PC-9 (cell line): ENCODE data around the gene NT5DC3. TPM values are rescaled to one million over a fixed set of nuclear protein-coding genes. Genes with fewer than 3 reads are reported as not detected.

ENCODE experiments used
- BruUV-seq: library from RNA; stranded (reverse); fragments of 400-500 nt; replicated peaks from 2 replicates; lab custom pipeline; 2021; lab: Mats Ljungman, UMichigan
- CTCF ChIA-PET: fragments of 300-600 bp; sonication (Branson Sonifier 250); formaldehyde crosslinking; loops from one replicate; lab custom pipeline; 2022; ENCODE audit warnings: antibody characterized with exemption; lab: Charles Lee
- POLR2A ChIA-PET: fragments of 300-600 bp; sonication (Branson Sonifier 250); formaldehyde crosslinking; loops from one replicate; lab custom pipeline; 2022; ENCODE audit warnings: antibody characterized with exemption; ENCODE audit not compliant: unreplicated experiment; lab: Charles Lee
- DNase-seq, 2 experiments: peaks; one replicate each; pipeline versions ENCODE4 v3.0.0 to v3.0.0-alpha.2; 2015 to 2022; ENCODE audit warnings: mixed read lengths in 1 of 2
- H2AFZ ChIP-seq: fragments of 200-600 bp; sonication (generic); 2 replicates; pipeline ENCODE4 v1.8.1; 2017; ENCODE audit warnings: antibody characterized with exemption
- H3F3A ChIP-seq: fragments of 200-600 bp; sonication (generic); 2 replicates; pipeline ENCODE4 v1.8.1; 2017; ENCODE audit warnings: antibody characterized with exemption, mild to moderate bottlenecking, low read depth; ENCODE audit not compliant: insufficient read depth
- H3K27ac ChIP-seq: fragments of 200-600 bp; sonication (generic); 2 replicates; pipeline ENCODE4 v1.6.1; 2016; ENCODE audit warnings: mixed run types
- H3K27me3 ChIP-seq: fragments of 200-600 bp; sonication (generic); 2 replicates; pipeline ENCODE4 v1.6.1; 2016; ENCODE audit warnings: low read depth, mixed run types; ENCODE audit not compliant: insufficient read depth
- H3K36me3 ChIP-seq: fragments of 200-600 bp; sonication (generic); 2 replicates; pipeline ENCODE4 v1.6.1; 2016; ENCODE audit warnings: low read depth, mixed run types
- H3K4me1 ChIP-seq: fragments of 200-600 bp; sonication (generic); replicated peaks from 2 replicates; pipeline ENCODE4 v1.6.1; 2016; ENCODE audit warnings: mixed run types; ENCODE audit not compliant: insufficient read depth
- H3K4me2 ChIP-seq: fragments of 200-600 bp; sonication (generic); 2 replicates; pipeline ENCODE4 v1.6.1; 2017; ENCODE audit warnings: mixed run types
- H3K4me3 ChIP-seq: fragments of 200-600 bp; sonication (generic); 2 replicates; pipeline ENCODE4 v1.6.1; 2016; ENCODE audit warnings: mixed run types
- H3K79me2 ChIP-seq: fragments of 200-600 bp; sonication (generic); 2 replicates; pipeline ENCODE4 v1.6.1; 2017; ENCODE audit warnings: low read depth, mixed run types
- H3K9me2 ChIP-seq: fragments of 200-600 bp; sonication (generic); 2 replicates; pipeline ENCODE4 v1.8.1; 2017; ENCODE audit warnings: mild to moderate bottlenecking; ENCODE audit not compliant: insufficient read depth
- H3K9me3 ChIP-seq: fragments of 200-600 bp; sonication (generic); 2 replicates; pipeline ENCODE4 v1.8.1; 2016; ENCODE audit warnings: low read depth; ENCODE audit not compliant: insufficient read depth
- H4K20me1 ChIP-seq: fragments of 200-600 bp; sonication (generic); 2 replicates; pipeline ENCODE4 v1.8.1; 2017; ENCODE audit not compliant: insufficient read depth
- EZH2 ChIP-seq: fragments of 200-600 bp; sonication (generic); IDR thresholded peaks from 2 replicates; pipeline ENCODE4 v1.8.0; 2017; ENCODE audit warnings: antibody characterized with exemption, low read depth
- intact Hi-C: fragments of 100-400 bp; cut with micrococcal nuclease; formaldehyde crosslinking; loops from one replicate; pipeline ENCODE4 v1.10.0; 2022; ENCODE audit not compliant: unreplicated experiment
- total RNA-seq: library from RNA; stranded (reverse); gene quantifications from 2 replicates; pipeline ENCODE4 v1.2.3, GENCODE V29; 2021
- TF ChIP-seq, protein P1 (sequence below): fragments of 200-600 bp; sonication (generic); conservative IDR thresholded peaks from 2 replicates; pipeline ENCODE4 v1.6.1; 2017; ENCODE audit warnings: mixed run types, antibody characterized with exemption, mild to moderate bottlenecking, moderate library complexity

The NT5DC3 gene
- total RNA-seq, 1 experiment from 2014 or later = 13.2 TPM

DNA sequence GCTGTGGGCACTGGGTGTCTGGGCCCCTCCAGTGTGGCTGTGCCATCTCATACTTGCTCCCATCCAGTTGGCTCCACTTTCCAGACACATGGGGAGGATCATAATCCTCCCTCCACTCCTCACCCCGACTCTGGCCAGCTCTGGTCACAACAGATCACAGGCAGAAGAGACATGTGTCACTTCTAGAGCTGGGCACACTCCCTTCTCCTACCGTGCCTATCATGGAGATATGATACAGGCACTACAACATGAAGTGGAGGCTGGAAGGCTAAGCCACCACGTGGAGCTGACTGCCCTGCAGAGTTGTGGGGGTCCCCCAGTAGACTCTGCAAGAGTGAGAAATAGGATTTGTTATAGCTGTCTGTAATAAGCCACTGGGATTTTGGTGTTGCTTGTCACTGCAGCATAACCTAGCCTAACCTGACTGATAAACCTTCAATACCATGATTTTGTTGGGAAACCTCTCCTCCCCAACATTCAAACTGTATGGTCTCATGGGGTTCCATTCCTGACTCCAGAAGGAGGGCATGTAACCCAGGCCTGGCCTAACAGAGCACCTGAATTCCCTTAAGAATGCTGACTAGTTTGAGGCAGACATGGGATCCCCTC lies 20.0 kb downstream of the NT5DC3 start:
- no peak overlapping the region for H2AFZ ChIP-seq
- H3K4me3 ChIP-seq = no peak overlapping the region
- no peaks in the 10 kb centered on the region for H3K27me3 ChIP-seq
- no peak overlapping the region for H3K4me2 ChIP-seq
- DNase-seq = no peak
- intact Hi-C loops = no loop called here
- no peaks in the 10 kb centered on the region for H4K20me1 ChIP-seq
- H3K9me2 ChIP-seq = no peaks in the 10 kb centered on the region
- no peaks in the 10 kb centered on the region for H3F3A ChIP-seq
- no peak overlapping the region for H3K27ac ChIP-seq
- no peaks in the 10 kb centered on the region for H3K36me3 ChIP-seq
- CTCF ChIA-PET = no interaction called here
- POLR2A ChIA-PET = no interaction called here
- TF ChIP-seq, protein P1, sequence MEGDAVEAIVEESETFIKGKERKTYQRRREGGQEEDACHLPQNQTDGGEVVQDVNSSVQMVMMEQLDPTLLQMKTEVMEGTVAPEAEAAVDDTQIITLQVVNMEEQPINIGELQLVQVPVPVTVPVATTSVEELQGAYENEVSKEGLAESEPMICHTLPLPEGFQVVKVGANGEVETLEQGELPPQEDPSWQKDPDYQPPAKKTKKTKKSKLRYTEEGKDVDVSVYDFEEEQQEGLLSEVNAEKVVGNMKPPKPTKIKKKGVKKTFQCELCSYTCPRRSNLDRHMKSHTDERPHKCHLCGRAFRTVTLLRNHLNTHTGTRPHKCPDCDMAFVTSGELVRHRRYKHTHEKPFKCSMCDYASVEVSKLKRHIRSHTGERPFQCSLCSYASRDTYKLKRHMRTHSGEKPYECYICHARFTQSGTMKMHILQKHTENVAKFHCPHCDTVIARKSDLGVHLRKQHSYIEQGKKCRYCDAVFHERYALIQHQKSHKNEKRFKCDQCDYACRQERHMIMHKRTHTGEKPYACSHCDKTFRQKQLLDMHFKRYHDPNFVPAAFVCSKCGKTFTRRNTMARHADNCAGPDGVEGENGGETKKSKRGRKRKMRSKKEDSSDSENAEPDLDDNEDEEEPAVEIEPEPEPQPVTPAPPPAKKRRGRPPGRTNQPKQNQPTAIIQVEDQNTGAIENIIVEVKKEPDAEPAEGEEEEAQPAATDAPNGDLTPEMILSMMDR = no peak
- TF ChIP-seq EZH2 = no peak
- H3K4me1 ChIP-seq = peaks cover 15% of the 10 kb centered on the region; the same call in 1 of the 2 replicates
- BruUV-seq = no TSS peak
- peaks cover 54% of the 10 kb centered on the region for H3K79me2 ChIP-seq
- peaks cover 6% of the 10 kb centered on the region for H3K9me3 ChIP-seq

- ChIA-PET CTCF (no interaction called here), POLR2A (no interaction called here)
- Histone ChIP-seq H3K9me2 (no peaks in the 10 kb centered on the region), H3K79me2 (peaks cover 48% of the 10 kb centered on the region), H3K4me3 (no peak overlapping the region), H3K36me3 (no peaks in the 10 kb centered on the region), H3F3A (no peaks in the 10 kb centered on the region), H3K9me3 (peaks cover 6% of the 10 kb centered on the region), H3K27me3 (no peaks in the 10 kb centered on the region), H3K27ac (no peak overlapping the region), H3K4me1 (peaks cover 15% of the 10 kb centered on the region; the same call in 1 of the 2 replicates), H2AFZ (no peak overlapping the region), H4K20me1 (no peaks in the 10 kb centered on the region), H3K4me2 (no peak overlapping the region)
- intact Hi-C loops = no loop called here
- DNase-seq = no peak
- BruUV-seq = no TSS peak
- TF ChIP-seq EZH2 = no peak
- TF ChIP-seq, protein P1 = no peak
Observed at GRCh38 chr12:103820361-103820760, 20.7 kb downstream of the NT5DC3 start.

DNA sequence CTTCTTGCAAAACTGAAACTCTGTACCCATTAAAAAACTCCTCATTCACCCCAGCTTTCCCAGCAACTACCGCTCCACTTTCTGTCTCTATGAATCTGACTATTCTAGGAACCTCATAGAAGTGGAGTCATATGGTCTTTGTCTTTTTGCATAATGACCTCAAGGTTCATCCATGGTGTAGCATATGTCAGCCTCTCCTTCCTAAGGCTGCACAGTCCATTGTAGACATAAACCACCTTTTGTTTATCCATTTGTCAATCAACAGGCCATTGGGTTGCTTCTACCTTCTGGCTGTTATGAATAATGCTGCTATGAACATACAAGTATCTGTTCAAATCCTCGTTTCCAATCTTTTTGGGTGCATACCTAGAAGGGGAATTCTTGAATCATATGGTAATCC lies 21.1 kb downstream of the NT5DC3 start:
- no peaks in the 10 kb centered on the region for H3K36me3 ChIP-seq
- no peak overlapping the region for H3K27ac ChIP-seq
- no peaks in the 10 kb centered on the region for H3F3A ChIP-seq
- H3K9me3 ChIP-seq = peaks cover 6% of the 10 kb centered on the region
- H3K79me2 ChIP-seq = peaks cover 45% of the 10 kb centered on the region
- no peak overlapping the region for H2AFZ ChIP-seq
- no peaks in the 10 kb centered on the region for H3K27me3 ChIP-seq
- peaks cover 15% of the 10 kb centered on the region; the same call in 1 of the 2 replicates for H3K4me1 ChIP-seq
- no peak for DNase-seq
- ChIA-PET CTCF (no interaction called here), POLR2A (interaction anchor here (0.6 kb wide), 1 partner anchor 339 kb away, joined by 3 read pairs; no protein-coding TSS in a partner anchor)
- intact Hi-C loops = no loop called here
- BruUV-seq = no TSS peak
- TF ChIP-seq EZH2 = no peak
- TF ChIP-seq, protein P1 = no peak
- H3K9me2 ChIP-seq = no peaks in the 10 kb centered on the region
- H3K4me3 ChIP-seq = no peak overlapping the region
- no peaks in the 10 kb centered on the region for H4K20me1 ChIP-seq
- no peak overlapping the region for H3K4me2 ChIP-seq
